Sciatic nerve (tissue), 2 donors: ENCODE measurements around the gene SCN11A. TPM values are rescaled to one million over a fixed set of nuclear protein-coding genes. Genes with fewer than 3 reads are reported as not detected.

Experiments used
- ATAC-seq: fragments of 200-7000 bp; cut with Tn5 transposase; one replicate; pipeline ENCODE4 v1.9.1; 2020; ENCODE audit warnings: mild to moderate bottlenecking, moderate library complexity
- DNase-seq: peaks from one replicate; pipeline ENCODE4 v3.0.0-alpha.2; 2020; ENCODE audit warnings: low spot score
- intact Hi-C: fragments of 100-400 bp; cut with DNase I; formaldehyde crosslinking; loops from one replicate; pipeline ENCODE4 v1.14.2; 2022
- total RNA-seq: library from RNA; stranded (reverse); fragmentation: NEBNext Ultra II Directional; extraction: Animal tissue kit (Norgen Biotek cat#: 25700); gene quantifications from one replicate; pipeline ENCODE4 v1.2.1, GENCODE V29; 2021
- donor health status: DM: no; HTN: no; CAD: no.
- donor health status: DM: no; HTN: no; CAD: no.

Gene SCN11A
- 0.71 TPM for total RNA-seq

DNA sequence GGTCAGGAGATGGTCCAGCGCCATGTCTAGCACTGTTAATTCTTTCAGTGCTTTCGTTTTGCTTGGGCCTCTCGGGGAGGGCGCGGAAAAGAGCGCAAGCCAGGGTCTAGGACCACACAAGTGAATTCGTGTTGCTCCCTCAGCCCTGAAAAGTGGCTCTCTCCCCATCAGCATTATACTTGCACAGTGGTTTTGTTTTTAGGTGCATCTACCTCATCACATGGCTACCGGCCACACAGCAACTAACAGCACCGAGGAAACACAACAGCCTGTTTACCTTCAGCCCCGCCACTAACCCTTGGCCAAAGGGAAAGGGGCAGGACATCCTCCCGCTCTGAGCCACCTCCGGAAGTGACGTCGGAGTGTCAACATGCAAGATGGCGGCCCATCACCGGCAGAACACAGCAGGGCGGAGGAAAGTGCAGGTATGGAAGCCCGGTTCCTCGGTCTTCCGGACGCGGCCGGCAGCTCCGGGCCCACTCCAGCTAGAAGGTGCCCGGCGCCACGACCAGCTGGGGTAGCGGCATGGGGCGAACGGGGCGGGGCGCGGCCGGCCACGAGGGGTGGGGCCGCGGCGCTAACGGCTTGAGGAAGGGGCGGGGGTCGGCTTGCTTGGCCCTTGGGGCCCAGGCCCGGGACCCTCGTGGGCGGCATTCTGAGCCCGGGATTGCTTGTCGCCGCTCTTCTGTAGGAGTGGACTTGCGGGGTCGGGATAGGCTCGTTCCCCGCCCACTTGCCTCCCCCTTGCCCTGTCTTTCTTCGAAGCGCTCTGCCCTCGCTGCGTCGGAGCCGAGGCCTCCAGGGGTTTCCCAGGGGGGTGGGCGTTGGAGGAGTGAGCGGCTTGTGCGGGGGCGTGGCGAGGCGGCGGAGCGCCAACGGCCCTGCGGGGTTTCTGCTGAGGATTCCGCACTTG lies at the start of gene SCN11A, which contains the start of gene WDR48:
Gene SCN11A, minus strand, starts transcription at position 296 of the 913 bp plus-strand sequence. CDS start 101,582 bp downstream, outside the sequence.
Gene WDR48, plus strand, starts transcription at position 368 of the 913 bp plus-strand sequence. Its CDS starts 10 bp downstream, at position 378.
- intact Hi-C loops = no loop called here
- peak; percentile 97 for DNase-seq
- ATAC-seq = peak; percentile 100

DNA sequence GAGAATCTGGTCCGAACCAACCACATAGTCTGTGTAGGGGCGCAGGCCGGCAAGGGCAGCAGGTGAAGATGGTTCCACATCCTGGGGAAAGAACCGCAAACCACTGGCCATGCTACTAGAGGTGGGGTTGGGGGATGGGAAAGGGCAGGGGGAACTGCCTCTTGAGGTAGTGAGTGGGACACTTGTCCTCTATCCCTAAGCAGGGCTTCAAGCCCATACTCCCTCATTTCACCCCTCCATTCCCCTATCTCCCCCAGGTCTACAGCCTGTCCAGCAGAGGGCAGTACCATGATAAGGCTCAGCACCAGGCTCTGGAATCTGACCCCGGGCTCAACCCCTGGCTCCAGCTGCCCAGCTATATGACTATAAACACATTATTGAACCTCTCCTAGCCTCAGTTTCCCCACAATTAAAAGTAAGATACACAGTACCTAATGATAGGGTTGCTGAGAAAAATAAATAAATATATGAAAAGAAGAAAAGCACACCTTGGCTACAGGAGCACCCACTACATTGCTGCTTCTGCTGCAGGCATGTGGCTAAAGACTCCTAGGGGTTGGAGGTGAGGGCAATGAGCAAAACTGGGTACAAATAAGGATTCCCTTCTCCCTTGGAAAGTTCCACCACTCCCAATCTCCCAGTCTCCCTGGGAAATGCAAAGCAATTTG lies 49.4 kb upstream of the SCN11A start:
- intact Hi-C loops = no loop called here
- no peak for DNase-seq
- ATAC-seq = peak; percentile 22

GRCh38 chr3:39100500-39100886 lies 48.7 kb upstream of the SCN11A start:
- no peak for ATAC-seq
- DNase-seq = no peak
- intact Hi-C loops = no loop called here

DNA sequence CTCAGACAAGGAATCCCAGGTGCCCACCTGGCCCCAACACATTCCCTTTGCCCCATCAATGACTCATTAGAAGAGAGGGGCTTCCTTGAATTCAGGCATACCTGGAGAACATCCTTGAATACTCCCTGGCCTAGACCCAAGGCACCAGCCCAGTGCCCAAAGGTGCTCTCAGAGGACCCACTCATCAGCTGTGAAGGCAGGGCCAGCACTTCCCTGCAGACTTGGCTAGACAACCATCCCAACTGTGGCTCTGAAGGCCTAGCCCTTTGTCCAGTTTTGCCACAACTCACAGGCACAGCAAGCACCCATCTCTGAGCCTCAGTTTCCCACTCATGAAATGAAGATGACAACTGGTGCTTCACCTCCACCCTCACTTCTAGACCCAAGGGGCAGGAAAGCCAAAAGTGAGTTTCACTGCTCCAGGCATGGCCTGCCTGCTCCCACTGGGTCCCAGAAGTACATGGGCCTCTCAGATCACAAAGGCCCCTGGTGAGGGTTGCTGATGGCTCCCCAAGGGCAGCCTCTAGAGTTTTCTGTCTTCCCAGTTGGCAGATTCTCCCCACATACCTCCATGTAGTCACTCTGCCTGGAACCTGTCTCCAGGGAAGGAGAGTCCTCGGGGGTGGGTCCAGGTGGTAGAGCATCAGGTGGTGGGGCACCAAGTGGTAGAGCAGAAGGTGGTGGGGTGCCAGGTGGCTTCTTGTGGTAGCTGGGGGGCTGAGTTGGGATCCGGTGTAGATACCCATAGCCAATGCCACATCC lies 48.2 kb upstream of the SCN11A start:
- intact Hi-C loops = no loop called here
- DNase-seq (no peak), ATAC-seq (no peak)

DNA sequence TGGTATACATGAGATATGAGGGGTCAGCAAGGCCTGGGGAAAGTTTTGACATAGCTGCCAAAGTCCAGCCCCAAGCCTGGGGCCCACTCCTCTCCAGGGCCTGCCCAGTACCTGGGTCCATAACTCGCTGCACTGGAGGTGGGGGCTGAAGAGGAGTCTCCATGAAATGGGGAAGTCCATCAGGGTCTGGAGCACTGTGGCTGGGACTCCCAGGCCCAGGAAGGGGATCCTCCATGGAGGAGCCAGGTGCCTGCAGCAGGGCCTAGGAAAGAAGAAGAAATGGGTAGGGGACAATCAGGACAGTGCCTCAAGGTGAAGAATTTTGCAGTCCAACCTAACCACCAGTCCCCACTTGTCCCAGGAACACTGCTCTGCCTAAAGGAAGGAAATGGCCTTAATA lies 47.5 kb upstream of the SCN11A start:
- DNase-seq (no peak), ATAC-seq (no peak)
- intact Hi-C loops = no loop called here

- no peak for DNase-seq
- intact Hi-C loops = no loop called here
- ATAC-seq = no peak
These were observed 46.8 kb upstream of the SCN11A start for GRCh38 chr3:39098473-39099000.

GRCh38 chr3:39097716-39098472 lies 46.1 kb upstream of the SCN11A start:
- intact Hi-C loops = no loop called here
- peak; percentile 21 for ATAC-seq
- no peak for DNase-seq

DNA sequence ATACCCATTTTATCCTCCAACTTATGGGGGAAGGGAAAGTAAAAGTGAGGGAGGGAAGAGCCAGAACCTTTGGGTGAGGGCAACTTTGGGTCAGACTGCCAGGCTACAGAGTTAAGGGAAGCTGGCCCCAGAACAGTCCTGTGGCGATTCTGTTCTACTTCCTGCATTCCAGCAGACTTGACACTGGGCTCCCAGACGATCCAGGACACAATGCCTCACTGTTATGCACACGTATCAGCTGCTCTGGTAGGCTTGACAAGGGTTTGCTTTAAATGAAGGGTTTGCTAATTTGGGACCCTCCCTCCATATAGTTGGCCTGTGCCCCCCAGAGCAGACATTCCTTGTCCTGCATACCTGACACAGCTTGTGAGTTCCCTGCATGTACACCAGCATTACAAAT lies 45.0 kb upstream of the SCN11A start:
- intact Hi-C loops = no loop called here
- ATAC-seq (peak; percentile 66), DNase-seq (no peak)

DNA sequence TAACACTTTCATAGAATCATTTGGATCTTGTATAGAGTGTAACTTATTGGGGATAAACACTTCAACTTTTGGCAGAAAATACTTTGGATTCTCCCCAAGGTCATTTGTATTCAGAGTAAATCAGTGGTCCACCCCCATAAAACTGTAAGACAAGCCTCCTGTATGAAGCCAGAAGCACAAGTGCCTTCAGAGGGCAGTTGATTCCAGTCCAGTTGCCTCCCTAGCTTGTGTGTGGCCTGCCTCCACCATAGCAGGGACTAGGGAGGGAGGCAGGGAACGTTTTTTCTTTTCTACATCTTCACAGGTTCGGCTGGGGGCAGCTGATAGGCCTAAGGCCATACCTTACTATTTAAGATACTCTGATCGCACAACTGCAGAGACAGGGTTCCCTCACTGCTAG lies 44.0 kb upstream of the SCN11A start:
- intact Hi-C loops = no loop called here
- DNase-seq = no peak
- no peak for ATAC-seq

DNA sequence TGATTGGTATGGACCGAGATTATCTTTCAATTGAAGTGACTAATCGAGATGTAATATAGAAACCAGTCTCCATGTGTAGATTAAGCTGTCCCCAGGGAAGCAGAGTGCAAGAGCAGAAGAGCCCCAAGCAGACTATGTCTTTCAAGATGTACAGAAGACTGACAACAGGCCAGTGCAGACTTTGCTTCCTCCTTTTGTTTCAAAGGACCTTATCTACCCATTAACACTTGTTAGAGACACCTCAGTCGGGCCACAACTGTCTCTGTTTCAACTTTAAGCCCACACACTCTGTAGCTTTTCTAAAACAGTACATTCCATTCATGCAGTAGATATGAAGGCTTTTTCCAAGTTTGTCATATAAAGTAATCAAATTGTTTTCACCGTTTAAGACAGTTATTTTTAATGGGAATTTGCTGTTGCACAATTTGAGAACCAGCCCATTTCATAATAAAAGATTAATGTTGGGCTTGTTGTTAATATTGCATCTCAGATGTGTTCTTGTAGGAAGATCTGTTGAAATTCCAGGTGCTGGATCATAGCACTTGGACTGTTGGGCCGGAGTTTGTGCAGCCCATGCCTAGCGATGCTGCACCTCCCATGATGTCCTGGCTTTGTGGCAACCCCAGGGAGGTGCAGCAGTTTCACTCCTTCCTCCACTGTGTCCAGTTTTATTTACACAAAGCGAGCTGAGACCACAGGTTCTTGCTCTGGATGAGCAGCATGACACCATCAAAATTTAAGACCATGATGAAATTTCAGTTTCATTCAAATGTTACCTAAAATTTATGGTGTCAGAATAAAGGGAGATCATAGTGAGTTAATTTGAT lies 43.3 kb upstream of the SCN11A start:
- intact Hi-C loops = no loop called here
- no peak for ATAC-seq
- no peak for DNase-seq

DNA sequence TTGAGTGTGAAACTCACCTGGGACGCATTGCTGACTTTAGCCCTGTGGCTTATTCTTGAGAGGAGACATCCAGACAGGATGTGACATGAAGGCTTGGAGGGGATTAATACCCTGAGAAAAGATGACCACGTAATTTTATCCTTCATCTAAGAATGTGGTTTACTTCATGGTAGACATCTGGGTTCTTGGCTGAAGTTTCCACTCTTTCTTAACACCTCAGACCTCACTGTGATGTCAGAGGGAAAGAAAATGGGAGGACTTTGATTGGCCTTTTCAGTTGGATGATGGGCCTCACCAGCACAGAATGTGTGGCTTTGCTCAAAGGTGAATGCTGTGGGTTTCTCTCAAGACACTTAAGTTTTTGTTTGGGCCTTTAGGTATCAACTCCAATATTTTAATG lies 39.2 kb upstream of the SCN11A start:
- intact Hi-C loops = no loop called here
- ATAC-seq (no peak), DNase-seq (no peak)

DNA sequence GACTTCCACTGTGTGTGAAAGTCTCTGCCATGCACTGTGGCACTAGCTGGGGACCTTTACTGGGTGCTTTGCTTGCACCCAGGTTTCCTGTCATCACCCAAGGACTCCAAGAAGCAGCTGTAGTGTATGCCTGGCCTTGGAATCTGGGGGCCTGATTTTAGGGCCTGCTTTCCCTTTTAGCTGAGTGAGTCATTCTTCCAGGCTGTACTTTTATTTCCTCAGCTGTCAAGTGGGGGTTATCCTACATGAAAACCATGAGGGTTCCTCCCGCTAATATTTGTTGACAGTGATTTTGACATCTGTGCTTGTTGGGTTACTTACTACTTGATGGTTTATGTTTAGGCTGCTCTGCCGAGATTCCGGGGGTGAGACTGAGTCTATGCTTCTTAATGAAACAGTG lies 37.1 kb upstream of the SCN11A start:
- ATAC-seq = no peak
- intact Hi-C loops = no loop called here
- no peak for DNase-seq

DNA sequence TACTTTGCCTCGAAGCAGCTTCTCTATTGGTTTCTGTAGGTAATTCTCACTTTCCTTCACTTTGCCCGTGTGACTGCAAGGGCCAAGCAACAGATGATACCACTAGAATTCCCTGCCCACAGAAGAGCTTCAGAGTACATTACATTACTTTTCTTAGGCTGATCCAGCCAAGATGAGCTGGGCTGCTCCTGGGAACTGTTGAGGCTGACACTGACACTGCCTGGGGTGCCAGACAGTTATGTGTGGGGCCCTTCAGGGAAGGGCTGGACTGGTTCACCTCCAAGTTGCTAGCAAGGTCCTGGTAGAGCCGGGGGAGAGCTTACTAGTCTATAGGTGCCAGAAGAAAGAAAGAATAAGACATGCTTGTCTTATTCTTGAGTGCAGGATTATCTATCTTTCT lies 36.7 kb upstream of the SCN11A start:
- intact Hi-C loops = no loop called here
- ATAC-seq (no peak), DNase-seq (no peak)

DNA sequence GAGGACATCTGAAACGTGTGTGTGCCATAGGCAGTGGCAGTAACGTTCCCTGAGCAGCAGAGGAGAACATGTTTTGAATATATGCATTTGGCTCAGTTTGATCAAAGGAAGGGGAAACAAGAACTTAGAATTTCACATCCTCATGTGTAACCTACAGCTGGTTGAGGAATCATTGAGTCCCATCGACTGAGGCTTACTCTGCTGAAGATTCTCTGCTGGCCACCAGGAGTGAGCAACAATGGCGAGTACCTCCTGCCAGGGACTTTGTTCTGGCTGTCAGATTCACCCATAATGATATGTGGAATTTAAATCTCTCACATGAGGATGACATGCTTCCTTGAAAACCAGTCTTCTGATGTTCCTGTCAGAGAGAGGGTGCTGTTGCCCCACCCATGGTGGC lies 34.4 kb upstream of the SCN11A start:
- ATAC-seq (no peak), DNase-seq (no peak)
- intact Hi-C loops = no loop called here

DNA sequence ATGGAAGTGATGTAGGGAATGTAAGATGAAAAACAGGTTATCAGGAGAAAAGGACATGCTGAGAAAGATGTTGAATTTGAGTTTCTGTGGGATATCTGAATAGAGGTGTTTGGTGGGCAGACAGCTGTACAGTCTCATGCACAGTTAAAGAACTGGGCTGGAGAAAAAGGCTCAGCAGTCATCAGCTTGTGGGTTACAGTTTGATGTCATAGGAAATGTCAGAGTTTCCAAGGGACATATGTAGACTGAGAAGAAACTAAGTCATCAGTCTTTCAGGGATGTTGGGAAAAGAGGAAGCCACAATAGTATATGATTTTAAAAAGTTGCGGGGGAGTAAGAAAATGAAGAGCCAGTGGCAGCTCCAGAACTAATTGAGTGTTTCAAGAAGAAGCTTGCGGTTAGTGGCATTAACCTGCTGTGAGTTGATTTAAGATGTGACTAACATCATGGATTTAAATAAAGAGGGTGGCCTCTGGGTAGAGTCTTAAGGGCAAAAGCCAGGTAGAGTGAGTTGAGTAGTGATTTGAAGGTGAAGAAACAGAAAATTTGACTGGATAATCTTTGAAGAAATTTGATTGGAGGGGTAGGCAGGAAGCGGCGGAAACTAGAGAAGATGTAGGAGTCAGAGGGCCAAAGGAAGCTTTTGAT lies 31.0 kb upstream of the SCN11A start:
- intact Hi-C loops = no loop called here

GRCh38 chr3:39080026-39080425 lies 28.3 kb upstream of the SCN11A start:
- intact Hi-C loops = no loop called here
- DNase-seq (no peak), ATAC-seq (no peak)

More for the DNA sequence above, 31.0 kb upstream of the SCN11A start:
- DNase-seq (no peak), ATAC-seq (no peak)

DNA sequence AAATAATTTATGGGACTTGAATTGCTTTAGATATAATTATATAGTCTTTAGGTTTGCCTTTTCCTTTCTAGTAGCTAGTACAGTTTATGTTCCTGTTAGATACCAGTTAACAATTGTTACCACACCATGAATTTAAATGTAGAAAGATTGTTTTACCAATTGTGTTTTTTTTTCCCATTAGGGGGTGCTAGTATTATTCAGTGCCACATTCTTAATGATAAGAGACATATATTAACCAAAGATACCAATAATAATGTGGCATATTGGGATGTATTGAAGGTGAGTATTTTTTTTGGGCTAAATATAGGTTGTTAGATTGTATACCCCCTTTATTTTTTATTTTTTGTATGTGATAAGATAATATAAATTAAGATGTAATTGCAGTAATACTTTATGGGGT lies 27.8 kb upstream of the SCN11A start:
- DNase-seq = no peak
- intact Hi-C loops = no loop called here
- ATAC-seq = no peak
